Natural killer cell (primary cell): ENCODE measurements around the gene POLD1. TPM values are rescaled to one million over a fixed set of nuclear protein-coding genes. Genes with fewer than 3 reads are reported as not detected.
A peak's percentile ranks its signal among the peaks of the same experiment; 100 is the strongest.

Experiments
- ATAC-seq, 3 donors: fragments of 150-1000 bp in 2 of 3; fragments of 200-7000 bp in 1 of 3; cut with Tn5 transposase; 1 replicate in 1 of 3; 2 replicates in 2 of 3; pipeline ENCODE4 v1.10.0; 2021; ENCODE audit warnings: mild to moderate bottlenecking in 2 of 3, moderate library complexity in 2 of 3
- DNase-seq, 2 donors: peaks; one replicate each; pipeline versions ENCODE4 v3.0.0 to v3.0.0-alpha.2; 2013 to 2021; ENCODE audit warnings: mixed read lengths in 1 of 2
- H3K27ac ChIP-seq: one replicate; pipeline ENCODE4 v1.5.1; 2013; ENCODE audit warnings: mild to moderate bottlenecking, low read length
- H3K27me3 ChIP-seq: one replicate; pipeline ENCODE4 v1.6.1; 2013; ENCODE audit warnings: low read length; ENCODE audit not compliant: control insufficient read depth, insufficient read depth
- H3K36me3 ChIP-seq: one replicate; pipeline ENCODE4 v1.6.1; 2013; ENCODE audit warnings: low read length; ENCODE audit not compliant: control insufficient read depth, insufficient read depth
- H3K4me1 ChIP-seq: one replicate; pipeline ENCODE4 v1.6.1; 2013; ENCODE audit warnings: low read length; ENCODE audit not compliant: control insufficient read depth, insufficient read depth
- H3K4me3 ChIP-seq: one replicate; pipeline ENCODE4 v1.5.1; 2013; ENCODE audit warnings: low read length
- H3K9me3 ChIP-seq: one replicate; pipeline ENCODE4 v1.6.1; 2013; ENCODE audit warnings: low read length; ENCODE audit not compliant: control insufficient read depth, insufficient read depth
- H3K27ac Mint-ChIP-seq, 2 donors: one replicate each; pipeline ENCODE4 v1.8.0; 2022; ENCODE audit warnings: mild to moderate bottlenecking in 2 of 2, mixed read lengths in 2 of 2, moderate library complexity in 1 of 2
- H3K27me3 Mint-ChIP-seq, 2 donors: one replicate each; pipeline ENCODE4 v1.8.0; 2022; ENCODE audit warnings: low read depth in 2 of 2, mixed read lengths in 2 of 2
- H3K36me3 Mint-ChIP-seq: one replicate; pipeline ENCODE4 v1.8.0; 2022; ENCODE audit warnings: mixed read lengths
- H3K4me1 Mint-ChIP-seq, 2 donors: one replicate each; pipeline ENCODE4 v1.8.0; 2022; ENCODE audit warnings: mixed read lengths in 2 of 2
- H3K4me3 Mint-ChIP-seq: one replicate; pipeline ENCODE4 v1.8.0; 2022; ENCODE audit warnings: mild to moderate bottlenecking, moderate library complexity, mixed read lengths
- H3K9me3 Mint-ChIP-seq, 2 donors: one replicate each; pipeline ENCODE4 v1.8.0; 2022; ENCODE audit warnings: mixed read lengths in 2 of 2
- CTCF ChIP-seq: fragments of 200-600 bp; IDR thresholded peaks from one replicate; pipeline ENCODE4 v1.8.0; 2022; ENCODE audit warnings: antibody characterized with exemption
- WGBS: methylation state at CpG from one replicate; pipeline ENCODE4 v1.1.7; 2013; ENCODE audit warnings: missing lambda C conversion rate; ENCODE audit not compliant: insufficient coverage; 5-methylcytosine and 5-hydroxymethylcytosine counted together
- intact Hi-C: fragments of 100-400 bp; cut with micrococcal nuclease; formaldehyde crosslinking; loops from one replicate; pipeline ENCODE4 v1.14.2; 2022
- total RNA-seq, 4 donors: library from RNA; stranded (reverse); fragments of 120-200 nt in 1 of 4; gene quantifications; one replicate each; pipeline versions ENCODE4 v1.2.3 to v1.2.4, GENCODE V29; 2013 to 2022

Gene POLD1
- total RNA-seq, 3 donors from 2014 or later (not counting 1 experiment from before 2014, with no cell fraction given) = 26.1 to 32.0 (median 30.2) TPM

GRCh38 chr19:50460161-50460765 lies 76.1 kb downstream of the POLD1 start:
- 43% methylated on average over 13 of the region's 13 CpGs for WGBS
- Mint-ChIP-seq H3K27me3 (peaks cover 0 to 19% of the 10 kb centered on the region in 2 donors), H3K36me3 (no peaks in the 10 kb centered on the region), H3K4me1 (peaks cover 0 to 6% of the 10 kb centered on the region in 2 donors), H3K4me3 (no peak overlapping the region), H3K27ac (no peak overlapping the region), H3K9me3 (no peaks in the 10 kb centered on the region)
- no peak overlapping the region for H3K4me3 ChIP-seq
- DNase-seq = no peak
- intact Hi-C loops = no loop called here
- no peaks in the 10 kb centered on the region for H3K27me3 ChIP-seq
- no peaks in the 10 kb centered on the region for H3K9me3 ChIP-seq
- H3K27ac ChIP-seq = peak overlapping the region; percentile 49
- ATAC-seq = no peak
- H3K36me3 ChIP-seq = no peaks in the 10 kb centered on the region
- H3K4me1 ChIP-seq = peaks cover 11% of the 10 kb centered on the region
- no peak for TF ChIP-seq CTCF

GRCh38 chr19:50461066-50461875 lies 77.1 kb downstream of the POLD1 start:
- no peaks in the 10 kb centered on the region for H3K9me3 ChIP-seq
- TF ChIP-seq CTCF = peak; percentile 70
- H3K27ac ChIP-seq = peak overlapping the region; percentile 20
- DNase-seq = peak; percentile 53 to 80
- H3K4me1 Mint-ChIP-seq = peaks cover 0 to 6% of the 10 kb centered on the region in 2 donors
- no peak overlapping the region for H3K4me3 Mint-ChIP-seq
- peaks cover 11% of the 10 kb centered on the region for H3K4me1 ChIP-seq
- no peaks in the 10 kb centered on the region for H3K36me3 ChIP-seq
- peak; percentile 87 to 97 (median 93) for ATAC-seq
- H3K9me3 Mint-ChIP-seq = no peaks in the 10 kb centered on the region
- no peak overlapping the region for H3K4me3 ChIP-seq
- H3K27me3 ChIP-seq = no peaks in the 10 kb centered on the region
- peaks cover 0 to 17% of the 10 kb centered on the region in 2 donors for H3K27me3 Mint-ChIP-seq
- WGBS = 36% methylated on average over 25 of the region's 28 CpGs
- H3K36me3 Mint-ChIP-seq = no peaks in the 10 kb centered on the region
- H3K27ac Mint-ChIP-seq = no peak overlapping the region
- intact Hi-C loops = loop anchor here (1.0 kb wide), 2 partner anchors 93 to 104 kb away; no protein-coding TSS in a partner anchor

GRCh38 chr19:50462970-50463369 lies 78.8 kb downstream of the POLD1 start:
- H3K4me1 Mint-ChIP-seq = peaks cover 0 to 6% of the 10 kb centered on the region in 2 donors
- no peaks in the 10 kb centered on the region for H3K9me3 ChIP-seq
- no peaks in the 10 kb centered on the region for H3K36me3 Mint-ChIP-seq
- no peak overlapping the region for H3K4me3 ChIP-seq
- DNase-seq (no peak), ATAC-seq (no peak)
- TF ChIP-seq CTCF = no peak
- H3K27ac Mint-ChIP-seq = no peak overlapping the region
- WGBS = 85% methylated on average over 6 of the region's 7 CpGs
- H3K4me1 ChIP-seq = peaks cover 11% of the 10 kb centered on the region
- H3K27me3 ChIP-seq = no peaks in the 10 kb centered on the region
- H3K9me3 Mint-ChIP-seq = no peaks in the 10 kb centered on the region
- H3K4me3 Mint-ChIP-seq = no peak overlapping the region
- intact Hi-C loops = no loop called here
- no peak overlapping the region for H3K27ac ChIP-seq
- no peaks in the 10 kb centered on the region for H3K36me3 ChIP-seq
- H3K27me3 Mint-ChIP-seq = peaks cover 0 to 15% of the 10 kb centered on the region in 2 donors
